ENCODE results near the gene TMPRSS11B. TPM values are rescaled to one million over a fixed set of nuclear protein-coding genes. Genes with fewer than 3 reads are reported as not detected.

TMPRSS11B gene
- polyA plus RNA-seq, 1 donor (not counting 4 experiments of a cell fraction or from before 2014, with no cell fraction given), result 0.58 TPM

GRCh38 chr4:68240620-68241019 lies 4.9 kb downstream of the TMPRSS11B start:
- Histone ChIP-seq H3K27ac (ENCODE audit: control insufficient read depth, insufficient read depth, low read length) (no peak overlapping the region), H3K9ac (ENCODE audit: control insufficient read depth, extremely low read depth, insufficient read depth, low read length) (no peak overlapping the region), H3K27me3 (ENCODE audit: control insufficient read depth, extremely low read depth, insufficient read depth, low read length) (no peaks in the 10 kb centered on the region), H3K36me3 (ENCODE audit: control insufficient read depth in 2 of 2, extremely low read depth in 1 of 2, insufficient read depth in 2 of 2, low read length in 2 of 2) (no peaks in the 10 kb centered on the region), H3K9me3 (ENCODE audit: control insufficient read depth, low read depth, low read length) (no peaks in the 10 kb centered on the region), H2AFZ (ENCODE audit: control insufficient read depth, low read length) (no peak overlapping the region), H3K79me2 (ENCODE audit: control insufficient read depth, insufficient read depth, low read length) (no peaks in the 10 kb centered on the region), H3K9me1 (ENCODE audit: control insufficient read depth, extremely low read depth, insufficient read depth, low read length) (no peaks in the 10 kb centered on the region), H3K4me3 (ENCODE audit: control insufficient read depth in 2 of 3, extremely low read depth in 1 of 3, insufficient read depth in 2 of 3, low read depth in 1 of 3, low read length in 3 of 3) (no peak overlapping the region), H4K20me1 (ENCODE audit: control insufficient read depth, extremely low read depth, insufficient read depth, low read length) (no peaks in the 10 kb centered on the region), H3K4me1 (ENCODE audit: control insufficient read depth, extremely low read depth, insufficient read depth, low read length) (no peaks in the 10 kb centered on the region), H3K4me2 (ENCODE audit: control insufficient read depth, extremely low read depth, insufficient read depth, low read depth, low read length) (no peak overlapping the region)
- TF ChIP-seq CTCF (optimal IDR thresholded peaks at IDR 0.05 in 1 of 3, IDR thresholded peaks at IDR 0.05 in 1 of 3, conservative IDR thresholded peaks at IDR 0.05 in 1 of 3; ENCODE audit: extremely low read depth in 1 of 3, insufficient read depth in 2 of 3, low read length in 3 of 3), result no peak
- TF ChIP-seq EZH2 (IDR thresholded peaks at IDR 0.05; ENCODE audit: low read length), result no peak
- dilution Hi-C loops (cut with MboI; ENCODE audit: extremely low pct_ligation_motif_present, low sequenced_read_pairs), result no loop called here
- DNase-seq (ENCODE audit: low read depth, low spot score) (no peak), FAIRE-seq (no peak)

GRCh38 chr4:68228568-68228967 lies 16.9 kb downstream of the TMPRSS11B start:
- DNase-seq (ENCODE audit: low read depth, low spot score), result no peak
- dilution Hi-C loops (cut with MboI; ENCODE audit: extremely low pct_ligation_motif_present, low sequenced_read_pairs), result no loop called here

More at GRCh38 chr4:68228568-68228967, 16.9 kb downstream of the TMPRSS11B start:
- Histone ChIP-seq H3K9me1 (ENCODE audit: control insufficient read depth, extremely low read depth, insufficient read depth, low read length) (no peaks in the 10 kb centered on the region), H3K27me3 (ENCODE audit: control insufficient read depth, extremely low read depth, insufficient read depth, low read length) (no peaks in the 10 kb centered on the region), H3K4me2 (ENCODE audit: control insufficient read depth, extremely low read depth, insufficient read depth, low read depth, low read length) (no peak overlapping the region), H3K9ac (ENCODE audit: control insufficient read depth, extremely low read depth, insufficient read depth, low read length) (no peak overlapping the region), H3K4me3 (ENCODE audit: control insufficient read depth in 2 of 3, extremely low read depth in 1 of 3, insufficient read depth in 2 of 3, low read depth in 1 of 3, low read length in 3 of 3) (no peak overlapping the region), H3K27ac (ENCODE audit: control insufficient read depth, insufficient read depth, low read length) (no peak overlapping the region), H3K36me3 (ENCODE audit: control insufficient read depth in 2 of 2, extremely low read depth in 1 of 2, insufficient read depth in 2 of 2, low read length in 2 of 2) (no peaks in the 10 kb centered on the region), H3K9me3 (ENCODE audit: control insufficient read depth, low read depth, low read length) (no peaks in the 10 kb centered on the region), H3K79me2 (ENCODE audit: control insufficient read depth, insufficient read depth, low read length) (no peaks in the 10 kb centered on the region), H4K20me1 (ENCODE audit: control insufficient read depth, extremely low read depth, insufficient read depth, low read length) (no peaks in the 10 kb centered on the region), H2AFZ (ENCODE audit: control insufficient read depth, low read length) (no peak overlapping the region), H3K4me1 (ENCODE audit: control insufficient read depth, extremely low read depth, insufficient read depth, low read length) (no peaks in the 10 kb centered on the region)
- FAIRE-seq, result no peak
- TF ChIP-seq CTCF (optimal IDR thresholded peaks at IDR 0.05 in 1 of 3, IDR thresholded peaks at IDR 0.05 in 1 of 3, conservative IDR thresholded peaks at IDR 0.05 in 1 of 3; ENCODE audit: extremely low read depth in 1 of 3, insufficient read depth in 2 of 3, low read length in 3 of 3) (no peak), EZH2 (IDR thresholded peaks at IDR 0.05; ENCODE audit: low read length) (no peak)
